ENCODE results near the gene ZNF273.

- TF ChIP-seq EP300 (IDR thresholded peaks at IDR 0.05) (no peak), CTCF (IDR thresholded peaks at IDR 0.05) (no peak)
These were observed 14.5 kb upstream of the ZNF273 start for GRCh38 chr7:64888561-64888900.
